Stimulated activated CD4-positive, alpha-beta T cell treated with anti-CD3 and anti-CD28 coated beads, Interleukin-12 subunit alpha, Interleukin-12 subunit beta, amount 100 ng/mL, for 4 hours (primary cell): Measurements from ENCODE around the gene ZNF232.
A peak's percentile ranks its signal among the peaks of the same experiment; 100 is the strongest.
"Not testable (repeated sequence)": the region's sequence is repeated elsewhere in the genome, so short reads cannot be mapped to it uniquely, and the experiment has no call there.

ENCODE experiments used
- DNase-seq: peaks from one replicate; pipeline ENCODE4 v3.0.0-alpha.2; 2020

ZNF232 gene

DNA sequence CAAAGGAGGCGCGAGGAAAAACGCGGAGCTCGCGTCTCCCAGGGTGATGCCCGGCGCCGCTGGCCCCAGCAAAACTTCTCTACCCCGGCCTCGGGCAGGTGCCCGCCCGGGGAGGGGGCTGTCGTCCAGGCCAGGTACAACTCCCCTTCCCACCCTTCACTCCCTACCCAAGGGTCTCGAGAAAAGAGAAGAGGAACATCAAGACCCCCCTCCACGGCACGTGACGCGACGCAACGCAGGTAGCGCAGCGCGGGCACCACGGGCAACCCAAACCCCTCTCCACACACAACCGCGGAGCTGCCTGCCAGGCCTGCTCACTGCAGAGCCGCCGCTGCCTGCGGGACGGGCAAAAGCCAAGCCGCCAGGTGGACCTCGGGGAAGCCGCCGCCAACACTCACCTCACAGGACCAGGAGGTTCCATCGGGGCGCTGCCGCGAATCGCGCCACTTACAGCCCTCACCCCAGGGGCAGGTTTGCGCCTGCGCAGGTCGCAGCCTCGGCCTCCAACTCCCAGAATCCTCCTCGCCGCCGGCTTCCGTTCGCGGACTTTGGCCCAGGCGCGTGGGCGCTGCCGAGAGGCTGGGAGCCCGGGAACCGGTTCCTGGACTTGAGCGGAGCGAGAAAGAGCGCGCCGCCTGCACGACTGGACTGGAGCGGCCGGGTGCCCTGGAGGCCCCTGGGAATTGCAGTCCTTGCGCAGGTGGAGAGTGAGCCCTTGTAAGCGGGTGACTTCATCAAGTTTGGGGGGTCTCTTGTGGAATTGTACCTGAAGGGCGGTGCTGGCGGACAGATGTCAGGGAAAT, at the start of gene ZNF232:
ZNF232 (minus strand) TSS at position 477 of the 803 bp plus-strand sequence; CDS start at position 421, 56 bp downstream.
- peak; percentile 89 for DNase-seq

DNA sequence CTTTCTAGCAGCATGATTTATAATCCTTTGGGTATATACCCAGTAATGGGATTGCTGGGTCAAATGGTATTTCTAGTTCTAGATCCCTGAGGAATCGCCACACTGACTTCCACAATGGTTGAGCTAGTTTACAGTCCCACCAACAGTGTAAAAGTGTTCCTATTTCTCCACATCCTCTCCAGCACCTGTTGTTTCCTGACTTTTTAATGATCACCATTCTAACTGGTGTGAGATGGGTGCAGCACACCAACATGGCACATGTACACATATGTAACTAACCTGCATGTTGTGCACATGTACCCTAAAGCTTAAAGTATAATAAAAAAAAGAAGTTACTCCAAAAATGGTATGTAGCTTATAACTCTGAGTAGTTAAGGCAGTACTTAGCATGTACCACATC, 49.0 kb upstream of the ZNF232 start:
- not testable (repeated sequence) for DNase-seq

DNA sequence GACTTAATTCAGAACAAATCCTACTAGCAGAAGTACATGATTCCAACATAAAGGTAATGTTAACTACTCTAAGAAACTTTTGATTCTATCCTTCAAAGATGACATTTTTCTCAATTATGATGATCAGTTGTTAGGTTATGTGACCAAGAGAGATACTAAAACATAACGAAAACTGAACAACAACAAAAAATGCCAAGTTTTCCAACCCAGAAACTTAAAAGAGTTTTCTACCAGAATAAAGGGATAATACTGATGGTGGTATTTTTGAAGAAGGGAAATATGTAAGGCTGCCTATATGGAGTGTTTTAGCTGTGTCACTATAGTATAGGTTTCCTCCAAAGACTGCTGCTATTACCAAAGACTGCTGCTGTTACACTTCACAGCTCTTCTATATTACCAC, 34.4 kb upstream of the ZNF232 start:
- not testable (repeated sequence) for DNase-seq

DNA sequence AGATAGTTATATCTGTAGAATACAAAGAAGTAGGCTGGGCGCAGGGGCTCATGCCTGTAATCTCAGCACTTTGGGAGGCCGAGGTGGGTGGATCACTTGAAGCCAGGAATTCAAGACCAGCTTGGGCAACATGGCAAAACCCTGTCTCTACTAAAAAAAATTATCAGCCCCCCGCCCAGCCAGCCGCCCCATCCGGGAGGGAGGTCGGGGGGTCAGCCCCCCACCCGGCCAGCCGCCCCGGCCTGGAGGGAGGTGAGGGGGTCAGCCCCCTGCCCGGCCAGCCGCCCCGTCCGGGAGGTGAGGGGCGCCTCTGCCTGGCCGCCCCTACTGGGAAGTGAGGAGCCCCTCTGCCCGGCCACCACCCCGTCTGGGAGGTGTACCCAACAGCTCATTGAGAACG, 31.2 kb upstream of the ZNF232 start:
- DNase-seq, result not testable (repeated sequence)

DNA sequence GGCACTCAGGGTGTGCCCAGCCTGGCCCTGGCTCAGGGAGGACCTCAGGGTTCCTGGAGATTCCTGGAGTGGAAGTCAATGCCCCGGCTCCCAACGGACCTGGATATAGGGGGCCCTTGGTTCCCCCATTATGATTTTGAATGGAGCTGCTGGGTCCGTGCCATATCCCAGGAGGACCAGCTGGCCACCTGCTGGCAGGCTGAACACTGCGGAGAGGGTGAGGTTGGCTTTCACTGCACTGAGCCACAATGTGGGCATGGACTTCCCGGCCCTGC, 27.7 kb upstream of the ZNF232 start:
- no peak for DNase-seq

DNA sequence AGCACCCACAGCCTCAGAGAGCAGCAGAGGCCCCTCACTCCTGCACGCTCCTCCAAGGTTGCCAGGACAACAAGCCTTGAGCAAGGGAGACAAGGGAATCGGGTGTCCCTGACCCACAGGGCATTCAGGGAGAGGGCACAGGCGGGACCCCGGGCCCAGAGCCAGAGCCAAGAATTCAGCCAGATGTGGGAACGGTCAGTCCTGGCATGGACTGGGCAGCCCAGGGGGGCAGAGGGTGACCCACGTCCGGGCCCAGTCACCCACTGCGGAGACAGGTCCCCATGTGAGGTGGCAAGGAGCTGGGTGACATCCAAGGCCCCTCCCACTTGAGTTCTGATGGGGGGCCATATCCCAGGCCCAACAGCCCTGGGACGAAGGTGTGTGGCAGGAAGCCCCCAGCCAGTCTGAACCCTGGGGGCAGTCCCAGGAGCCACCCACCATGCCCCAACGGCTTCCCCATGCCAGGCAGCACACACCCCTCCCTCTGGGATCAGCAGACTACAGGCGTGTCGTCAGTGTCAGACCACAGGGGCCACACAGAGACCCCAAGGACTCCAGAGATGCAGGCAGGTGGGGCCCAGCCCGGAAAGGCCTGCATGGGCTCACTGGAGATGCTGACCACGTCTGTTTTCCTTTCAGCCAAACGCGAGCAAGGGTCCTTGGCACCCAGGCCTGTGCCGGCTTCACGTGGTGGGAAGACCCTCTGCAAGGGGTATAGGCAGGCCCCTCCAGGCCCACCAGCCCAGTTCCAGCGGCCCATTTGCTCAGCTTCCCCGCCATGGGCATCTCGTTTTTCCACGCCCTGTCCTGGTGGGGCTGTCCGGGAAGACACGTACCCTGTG, 27.2 kb upstream of the ZNF232 start:
- DNase-seq, result no peak

DNA sequence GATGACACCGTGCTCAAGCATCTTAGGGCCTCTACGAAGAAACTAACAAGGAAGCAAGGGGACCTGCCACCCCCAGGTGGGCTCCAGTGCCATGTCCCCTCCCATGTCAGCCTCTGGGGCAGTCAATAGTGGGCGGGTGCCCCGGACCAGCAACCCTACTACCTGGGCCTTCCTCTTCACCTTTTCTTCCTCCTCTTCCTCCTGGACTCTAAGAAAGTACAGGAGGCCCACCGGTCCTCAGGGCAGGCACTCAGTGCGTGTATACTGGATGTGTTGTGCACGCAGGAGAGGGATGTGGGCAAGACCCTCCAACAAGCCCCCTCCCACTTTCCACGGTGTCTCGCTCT, 26.5 kb upstream of the ZNF232 start:
- not testable (repeated sequence) for DNase-seq

DNA sequence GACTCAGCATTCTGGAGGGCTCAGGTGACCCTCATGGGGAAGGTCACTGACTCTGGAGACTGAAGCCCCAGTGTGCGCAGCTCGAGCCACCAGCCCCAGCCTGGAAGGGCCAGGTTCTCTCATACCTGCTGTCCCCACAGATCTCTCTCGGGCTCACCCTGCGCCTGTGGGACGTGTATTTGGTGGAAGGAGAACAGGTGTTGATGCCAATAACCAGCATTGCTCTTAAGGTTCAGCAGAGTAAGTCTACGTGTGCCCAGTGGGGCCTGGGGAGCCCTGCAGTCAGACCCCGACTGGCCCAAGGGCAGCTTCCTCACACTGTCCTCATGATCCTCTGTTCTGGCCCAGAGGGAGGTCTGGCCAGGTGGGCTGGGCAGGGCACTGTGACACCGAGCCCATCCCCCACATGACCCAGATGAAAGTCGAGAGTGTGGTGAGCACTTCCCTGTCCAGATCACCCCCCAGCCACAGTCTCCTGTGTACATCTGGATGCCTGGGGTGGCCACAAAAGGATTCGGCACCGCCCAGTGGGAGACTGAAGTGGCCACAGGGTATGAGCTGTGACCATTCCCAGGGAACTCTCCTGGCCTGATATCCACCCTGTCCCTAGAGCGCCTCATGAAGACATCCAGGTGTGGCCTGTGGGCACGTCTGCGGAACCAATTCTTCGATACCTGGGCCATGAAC, 26.0 kb upstream of the ZNF232 start:
- not testable (repeated sequence) for DNase-seq

DNA sequence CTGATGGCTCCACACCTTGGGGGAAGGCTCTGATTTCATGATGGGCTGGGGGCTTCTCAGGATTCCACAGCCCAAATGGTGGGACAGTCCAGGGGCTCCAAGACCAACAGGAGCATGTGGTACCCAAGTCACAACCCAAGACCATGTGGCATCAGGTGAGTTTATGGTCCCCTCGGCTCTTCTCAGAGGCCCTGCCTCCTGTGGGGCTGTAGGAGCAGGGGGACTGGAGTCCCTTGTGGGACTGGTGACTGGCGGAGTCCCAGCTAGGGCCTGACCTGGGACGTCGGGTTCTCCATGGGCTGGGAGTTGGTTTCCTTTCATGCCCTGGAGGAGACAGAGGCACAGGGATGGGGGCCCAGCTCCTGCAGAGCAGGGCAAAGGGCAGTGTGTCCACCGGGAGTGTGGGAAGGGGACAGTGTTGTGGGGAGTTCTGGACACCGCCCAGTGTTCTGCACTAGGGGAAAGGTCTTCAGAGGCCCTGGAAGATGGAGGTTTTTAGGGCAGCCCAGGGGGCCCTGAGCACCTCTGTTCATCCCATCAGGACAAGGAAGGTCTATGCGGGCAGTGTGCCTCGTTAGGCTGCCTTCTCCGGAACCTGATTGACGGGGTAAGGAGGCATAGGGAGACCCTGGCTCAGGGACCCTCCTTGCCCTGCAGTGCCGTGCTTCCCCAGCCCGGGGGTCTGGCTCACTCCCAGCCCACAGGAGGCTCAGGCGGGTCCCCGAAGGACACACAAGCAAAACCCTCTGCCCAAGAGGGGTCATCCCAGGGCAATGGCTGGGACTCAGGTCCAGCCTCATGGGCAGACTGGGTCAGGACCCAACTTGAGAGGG, 25.1 kb upstream of the ZNF232 start:
- DNase-seq, result not testable (repeated sequence)

DNA sequence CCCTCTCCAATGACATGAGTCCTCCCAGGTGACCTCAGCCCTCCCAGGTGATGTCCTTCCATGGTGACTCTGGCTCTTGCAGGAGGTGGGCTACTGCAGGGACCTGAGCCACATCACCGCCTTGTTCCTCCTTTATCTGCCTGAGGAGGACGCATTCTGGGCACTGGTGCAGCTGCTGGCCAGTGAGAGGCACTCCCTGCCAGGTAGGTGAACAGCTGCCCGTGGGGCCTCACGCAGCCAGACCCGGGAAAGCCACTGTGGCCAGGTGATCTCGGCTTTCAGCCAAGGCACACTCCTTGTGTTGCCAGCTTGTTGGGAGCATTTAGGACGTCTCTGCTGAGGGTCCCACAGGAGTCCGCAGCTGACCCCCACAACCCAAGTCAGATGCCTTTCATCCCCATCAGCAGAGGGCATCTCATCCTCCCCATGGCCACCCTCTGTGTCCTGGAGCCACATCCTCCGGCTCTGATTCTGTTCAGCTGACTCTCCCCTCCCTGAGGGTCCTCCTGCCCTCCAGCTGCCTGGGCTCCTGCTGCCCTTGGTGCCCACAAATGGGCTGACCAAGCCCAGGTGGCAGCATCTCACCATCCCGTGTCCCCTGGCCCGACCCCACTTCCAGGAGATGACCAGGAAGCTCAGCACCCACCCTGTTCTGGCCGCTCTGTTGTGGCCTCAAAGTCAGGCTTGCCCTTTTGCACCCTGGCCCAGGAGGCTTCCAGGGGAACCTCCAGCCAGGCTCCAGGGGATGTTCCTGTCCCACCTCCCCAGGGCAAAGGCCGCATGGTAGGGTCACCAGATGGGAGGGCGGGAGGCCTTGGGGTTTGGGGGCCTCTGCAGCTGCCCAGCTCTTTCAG, 24.3 kb upstream of the ZNF232 start:
- no peak for DNase-seq

DNA sequence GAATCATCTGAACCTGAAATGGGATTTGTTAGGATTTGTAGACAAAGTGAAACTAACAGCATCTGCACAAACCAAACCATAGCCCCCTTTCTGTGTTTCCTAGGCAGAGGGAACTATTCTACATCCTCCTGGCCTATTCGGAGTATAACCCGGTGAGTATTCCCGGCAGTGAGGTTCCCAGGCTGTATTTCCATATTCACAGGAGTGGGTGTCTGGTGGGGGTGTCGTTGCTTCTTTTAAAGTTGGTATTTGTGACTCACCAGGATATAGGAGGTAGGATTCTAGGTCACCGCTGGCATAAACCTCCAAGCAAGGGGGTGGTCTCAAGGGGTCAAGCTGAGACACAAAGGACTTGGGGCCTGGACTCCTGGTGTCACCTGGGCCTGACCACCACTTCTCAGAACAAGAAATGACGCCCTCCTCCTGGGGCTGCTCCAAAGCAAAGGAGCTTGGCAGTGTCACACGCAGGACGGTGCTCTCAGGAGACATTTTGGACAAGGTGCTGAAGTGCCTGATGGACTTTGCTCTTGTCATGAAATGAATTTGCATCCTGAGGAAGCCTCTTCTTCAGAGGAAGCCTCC, 23.5 kb upstream of the ZNF232 start:
- not testable (repeated sequence) for DNase-seq

DNA sequence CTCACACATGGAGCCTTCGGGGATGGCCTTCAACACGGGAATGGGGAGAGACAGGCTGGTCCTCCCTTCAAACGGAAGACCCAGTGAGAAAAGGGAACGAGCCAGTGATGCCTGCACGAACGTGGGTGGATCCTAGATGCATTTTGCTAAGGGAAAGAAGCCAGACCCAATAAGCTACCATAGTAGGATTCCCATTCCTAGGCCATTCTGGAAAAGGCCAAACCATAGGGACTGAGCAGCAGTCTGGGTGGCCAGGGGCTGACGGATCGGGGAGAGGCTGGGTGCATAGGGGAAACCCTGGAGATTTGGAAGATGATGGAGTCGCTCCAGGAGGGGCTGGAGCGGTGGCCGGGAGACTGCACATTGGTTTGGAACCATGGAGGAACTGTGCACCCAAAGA, 22.9 kb upstream of the ZNF232 start:
- DNase-seq, result not testable (repeated sequence)

DNA sequence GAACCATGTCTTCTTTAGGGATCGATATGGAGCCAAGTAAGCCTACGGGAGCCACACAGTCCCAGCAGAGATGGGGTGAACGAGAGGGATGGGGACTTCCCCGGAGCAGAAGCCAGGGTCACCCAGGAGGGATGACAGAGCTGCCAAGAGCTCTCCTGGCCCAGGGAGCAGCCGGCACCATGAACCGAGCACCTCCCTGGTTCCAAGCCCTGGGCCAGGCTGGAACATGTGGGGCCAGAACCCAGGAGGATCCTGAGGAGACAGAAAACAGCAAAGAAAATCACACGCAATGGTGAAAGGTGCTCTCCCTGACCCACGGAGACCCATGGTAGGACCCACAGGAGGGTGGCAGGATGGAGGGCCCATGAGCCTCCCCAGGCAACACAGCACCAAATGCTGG, 22.3 kb upstream of the ZNF232 start:
- DNase-seq, result not testable (repeated sequence)

DNA sequence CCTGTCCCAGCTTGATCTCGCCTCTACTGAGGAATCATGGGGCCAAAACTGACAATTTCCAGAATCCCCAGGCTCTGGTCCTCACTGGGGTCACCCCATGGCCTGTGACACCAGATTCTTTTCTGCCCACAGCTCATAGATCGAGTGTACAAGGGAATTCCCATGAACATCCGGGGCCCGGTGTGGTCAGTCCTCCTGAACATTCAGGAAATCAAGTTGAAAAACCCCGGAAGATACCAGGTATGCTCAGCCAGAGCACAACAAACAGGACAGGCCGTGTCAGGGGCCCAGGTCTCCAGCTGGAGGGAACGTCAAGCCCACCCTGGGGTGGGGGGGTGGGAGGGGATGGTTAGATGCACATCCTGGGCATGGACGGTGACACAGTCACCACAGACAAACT, 21.6 kb upstream of the ZNF232 start:
- no peak for DNase-seq

DNA sequence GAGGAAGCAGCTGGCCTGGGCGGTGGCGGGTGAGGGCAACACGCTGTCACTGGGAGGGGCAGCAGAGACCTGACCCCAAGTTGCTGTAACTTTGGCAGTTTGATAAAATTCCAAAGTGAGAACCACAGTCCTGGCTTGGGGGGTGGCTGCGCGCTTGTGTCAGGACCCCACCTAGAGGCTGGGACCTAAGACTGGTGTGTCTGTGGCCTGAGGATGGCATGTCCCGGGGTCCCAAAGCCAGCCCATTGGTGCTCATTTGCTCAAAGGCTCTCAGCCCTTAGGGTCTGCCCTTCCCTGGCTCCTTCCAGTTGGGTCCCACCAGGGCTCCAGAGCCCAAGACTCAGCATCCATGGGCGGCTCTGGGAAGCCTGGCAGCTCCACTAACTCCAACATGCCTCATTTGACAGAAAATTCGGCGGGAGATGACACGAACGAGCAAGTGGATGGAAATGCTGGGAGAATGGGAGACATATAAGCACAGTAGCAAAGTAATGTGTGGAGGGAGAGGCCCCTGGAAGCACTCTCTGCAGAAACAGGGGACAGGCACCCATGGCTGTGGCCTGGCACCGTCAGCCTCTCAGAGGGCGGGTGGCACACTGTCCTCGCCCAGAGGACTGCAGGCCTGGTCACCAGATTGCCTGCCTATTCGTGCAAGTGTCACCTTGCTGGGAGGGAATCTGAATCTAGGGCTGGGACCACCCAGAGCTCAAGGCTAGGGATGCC, 21.0 kb upstream of the ZNF232 start:
- DNase-seq, result not testable (repeated sequence)

DNA sequence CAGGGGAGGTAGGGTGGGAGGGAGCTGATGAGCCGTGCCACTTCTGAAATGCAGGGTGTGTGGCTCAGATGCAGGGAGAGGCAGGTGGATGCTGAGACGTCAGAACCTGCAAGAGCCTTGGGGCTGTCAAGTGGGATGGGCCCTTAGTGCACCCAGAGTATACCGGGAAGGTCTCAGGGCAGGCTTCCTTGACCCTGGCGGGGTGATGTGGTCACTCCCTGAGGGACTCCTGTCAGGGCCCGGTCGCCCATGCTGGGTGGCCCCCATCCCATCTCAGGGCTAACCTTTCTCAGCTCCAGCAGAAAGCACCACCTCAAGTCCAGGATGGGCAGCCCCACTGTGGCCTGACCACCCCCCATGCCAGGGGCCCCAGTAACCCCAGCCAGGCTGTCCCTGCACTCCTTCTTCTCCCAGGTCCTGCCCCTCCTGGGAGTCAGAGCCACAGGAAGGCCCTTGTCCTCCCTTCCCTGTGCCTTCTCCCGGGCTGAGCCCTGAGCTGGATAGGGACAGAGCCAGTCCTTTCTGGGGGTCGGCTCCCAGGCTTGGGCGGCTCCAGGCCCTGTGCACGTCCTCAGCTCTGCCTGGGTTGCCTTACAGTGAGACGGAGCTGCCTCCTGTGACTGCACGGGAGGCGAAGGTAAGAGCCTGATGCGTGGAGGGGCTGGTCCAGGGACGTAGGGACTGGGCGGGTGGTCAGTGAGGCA, 20.3 kb upstream of the ZNF232 start:
- DNase-seq, result not testable (repeated sequence)

DNA sequence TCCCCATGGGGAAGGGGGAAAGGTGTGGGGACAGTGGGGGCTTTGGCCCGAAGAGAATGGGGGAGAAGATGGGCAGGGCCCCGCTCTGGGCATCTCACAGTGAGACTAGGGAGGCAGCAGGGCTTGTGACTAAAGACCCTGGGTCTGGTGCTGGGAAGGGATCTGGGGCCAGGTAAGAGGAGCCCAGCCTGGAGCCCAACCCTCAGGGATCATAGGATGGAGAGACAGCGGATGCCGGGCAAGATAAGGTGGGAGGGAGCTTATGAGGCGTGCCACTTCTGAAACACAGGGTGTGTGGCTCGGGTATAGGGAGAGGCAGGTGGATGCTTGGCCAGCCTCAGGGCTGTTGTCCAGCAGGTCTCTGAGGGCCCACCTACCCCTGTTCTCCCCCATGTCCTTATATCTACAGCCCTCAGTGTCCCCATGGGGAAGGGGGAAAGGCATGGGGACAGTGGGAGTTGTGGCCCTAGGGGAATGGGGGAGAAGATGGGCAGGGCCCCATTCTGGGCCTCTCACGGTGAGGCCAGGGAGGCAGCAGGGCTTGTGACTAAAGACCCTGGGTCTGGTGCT, 19.6 kb upstream of the ZNF232 start:
- no peak for DNase-seq

DNA sequence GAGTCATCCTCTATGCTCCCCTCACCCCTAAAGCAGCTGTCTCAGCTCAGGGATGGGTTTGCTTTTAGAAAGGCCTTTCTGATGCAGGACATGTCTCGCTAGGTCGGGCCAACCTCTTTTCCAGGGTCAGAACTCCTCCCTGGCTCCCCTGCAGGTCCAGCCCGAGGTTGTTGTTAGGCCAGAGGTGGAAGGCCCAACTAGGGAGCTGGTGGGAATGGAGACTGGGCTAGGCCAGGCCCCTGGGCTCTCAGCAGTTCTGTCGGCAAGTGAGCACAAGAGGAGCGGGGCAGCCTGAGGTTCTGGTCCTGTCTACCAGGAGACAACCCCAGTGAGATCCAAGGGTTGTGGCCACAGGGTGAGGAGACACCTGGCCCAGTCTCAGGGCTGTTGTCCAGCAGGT, 19.0 kb upstream of the ZNF232 start:
- DNase-seq, result not testable (repeated sequence)

DNA sequence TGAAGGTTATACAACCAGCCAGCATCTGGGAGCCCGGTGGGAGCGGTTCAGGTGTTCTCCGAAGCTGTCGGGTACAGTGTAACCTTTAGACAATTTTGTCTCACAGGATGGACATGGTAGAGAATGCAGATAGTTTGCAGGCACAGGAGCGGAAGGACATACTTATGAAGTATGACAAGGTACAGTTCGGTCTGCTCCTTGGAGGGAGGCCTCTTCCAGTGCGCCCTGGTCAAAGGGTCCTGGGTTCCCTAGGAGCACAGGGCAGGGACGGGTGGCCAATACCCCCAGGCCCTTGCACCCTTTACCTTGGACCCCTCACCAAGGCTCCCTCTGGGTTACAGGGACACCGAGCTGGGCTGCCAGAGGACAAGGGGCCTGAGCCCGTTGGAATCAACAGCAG, 18.6 kb upstream of the ZNF232 start:
- not testable (repeated sequence) for DNase-seq

DNA sequence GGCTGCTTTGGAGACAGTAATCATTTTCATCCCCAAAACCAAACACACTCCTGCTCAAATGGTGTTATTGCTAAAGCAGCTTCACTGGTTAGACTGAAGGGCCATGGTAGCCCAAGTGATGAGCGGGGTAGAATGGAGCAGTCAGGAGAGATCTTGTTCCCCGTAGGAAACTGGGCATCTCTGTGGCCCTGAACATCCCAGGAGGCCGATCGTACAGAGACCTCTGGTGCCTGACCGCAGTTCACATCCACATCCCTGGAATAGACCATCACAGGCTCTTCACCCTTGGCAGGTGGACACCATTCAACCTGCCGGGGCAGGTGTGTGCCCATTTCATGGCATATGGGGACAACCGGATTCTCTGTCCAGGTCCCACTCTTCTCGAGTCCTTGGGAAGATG, 18.1 kb upstream of the ZNF232 start:
- not testable (repeated sequence) for DNase-seq
